ENCODE measurements around the gene TMC1. TPM values are rescaled to one million over a fixed set of nuclear protein-coding genes. Genes with fewer than 3 reads are reported as not detected.

Gene TMC1
- total RNA-seq, 1 donor from 2014 or later, result not detected

DNA sequence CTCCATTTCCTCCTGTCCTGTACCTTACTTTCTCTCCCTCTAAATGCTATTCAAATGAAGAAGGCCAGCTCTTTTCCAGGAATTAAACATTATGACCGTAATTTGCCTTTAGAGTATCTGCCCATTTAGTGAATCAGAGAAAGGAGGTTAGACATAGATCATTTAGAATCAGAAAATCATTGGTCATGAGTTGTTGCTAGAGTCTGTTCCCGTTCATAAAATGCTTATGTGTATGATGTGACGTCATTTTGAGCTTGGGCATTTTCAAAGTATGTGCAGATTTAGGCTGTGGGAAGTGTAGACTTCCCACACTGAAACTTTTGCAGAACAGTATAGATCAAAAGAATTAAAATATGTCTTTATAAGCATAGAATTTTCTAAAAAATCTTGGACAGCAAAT, 268.5 kb downstream of the TMC1 start:
- DNase-seq (ENCODE audit: extremely low spot score, unreplicated experiment), result no peak
- Mint-ChIP-seq H3K27me3 (ENCODE audit: unreplicated experiment) (peaks cover 2% of the 10 kb centered on the region), H3K4me3 (ENCODE audit: unreplicated experiment) (no peak overlapping the region), H3K36me3 (ENCODE audit: unreplicated experiment) (no peaks in the 10 kb centered on the region), H3K27ac (ENCODE audit: unreplicated experiment) (no peak overlapping the region), H3K4me1 (ENCODE audit: unreplicated experiment) (no peaks in the 10 kb centered on the region), H3K9me3 (ENCODE audit: unreplicated experiment) (peaks cover under 1% of the 10 kb centered on the region)
- TF ChIP-seq, protein P1, sequence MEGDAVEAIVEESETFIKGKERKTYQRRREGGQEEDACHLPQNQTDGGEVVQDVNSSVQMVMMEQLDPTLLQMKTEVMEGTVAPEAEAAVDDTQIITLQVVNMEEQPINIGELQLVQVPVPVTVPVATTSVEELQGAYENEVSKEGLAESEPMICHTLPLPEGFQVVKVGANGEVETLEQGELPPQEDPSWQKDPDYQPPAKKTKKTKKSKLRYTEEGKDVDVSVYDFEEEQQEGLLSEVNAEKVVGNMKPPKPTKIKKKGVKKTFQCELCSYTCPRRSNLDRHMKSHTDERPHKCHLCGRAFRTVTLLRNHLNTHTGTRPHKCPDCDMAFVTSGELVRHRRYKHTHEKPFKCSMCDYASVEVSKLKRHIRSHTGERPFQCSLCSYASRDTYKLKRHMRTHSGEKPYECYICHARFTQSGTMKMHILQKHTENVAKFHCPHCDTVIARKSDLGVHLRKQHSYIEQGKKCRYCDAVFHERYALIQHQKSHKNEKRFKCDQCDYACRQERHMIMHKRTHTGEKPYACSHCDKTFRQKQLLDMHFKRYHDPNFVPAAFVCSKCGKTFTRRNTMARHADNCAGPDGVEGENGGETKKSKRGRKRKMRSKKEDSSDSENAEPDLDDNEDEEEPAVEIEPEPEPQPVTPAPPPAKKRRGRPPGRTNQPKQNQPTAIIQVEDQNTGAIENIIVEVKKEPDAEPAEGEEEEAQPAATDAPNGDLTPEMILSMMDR (IDR thresholded peaks at IDR 0.05), result no peak

DNA sequence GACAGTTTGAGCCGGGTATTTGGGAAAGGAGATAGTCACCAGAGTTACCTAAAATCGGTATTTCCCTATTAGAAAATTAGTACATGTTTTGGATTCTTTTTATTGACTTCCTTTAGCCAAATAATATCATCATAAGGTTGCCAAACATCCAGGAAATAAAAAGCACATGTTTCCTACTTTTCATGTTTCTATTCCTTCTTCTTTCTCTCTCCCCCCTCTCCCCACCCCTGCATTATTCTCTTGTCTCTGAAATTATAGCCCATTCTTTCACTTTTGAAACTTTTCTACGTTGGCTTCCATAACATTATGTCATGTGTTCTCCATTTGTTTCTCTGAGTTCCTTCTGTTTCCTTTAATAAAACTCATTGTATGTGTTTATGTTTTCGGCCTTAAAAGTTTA, 269.6 kb downstream of the TMC1 start:
- H3K9me3 Mint-ChIP-seq (ENCODE audit: unreplicated experiment), result peaks cover 6% of the 10 kb centered on the region
- no peak for DNase-seq (ENCODE audit: extremely low spot score, unreplicated experiment)
- TF ChIP-seq, protein P1 (IDR thresholded peaks at IDR 0.05), result no peak
- no peak overlapping the region for H3K4me3 Mint-ChIP-seq (ENCODE audit: unreplicated experiment)
- peaks cover 2% of the 10 kb centered on the region for H3K27me3 Mint-ChIP-seq (ENCODE audit: unreplicated experiment)
- no peaks in the 10 kb centered on the region for H3K4me1 Mint-ChIP-seq (ENCODE audit: unreplicated experiment)
- no peak overlapping the region for H3K27ac Mint-ChIP-seq (ENCODE audit: unreplicated experiment)
- H3K36me3 Mint-ChIP-seq (ENCODE audit: unreplicated experiment), result no peaks in the 10 kb centered on the region

DNA sequence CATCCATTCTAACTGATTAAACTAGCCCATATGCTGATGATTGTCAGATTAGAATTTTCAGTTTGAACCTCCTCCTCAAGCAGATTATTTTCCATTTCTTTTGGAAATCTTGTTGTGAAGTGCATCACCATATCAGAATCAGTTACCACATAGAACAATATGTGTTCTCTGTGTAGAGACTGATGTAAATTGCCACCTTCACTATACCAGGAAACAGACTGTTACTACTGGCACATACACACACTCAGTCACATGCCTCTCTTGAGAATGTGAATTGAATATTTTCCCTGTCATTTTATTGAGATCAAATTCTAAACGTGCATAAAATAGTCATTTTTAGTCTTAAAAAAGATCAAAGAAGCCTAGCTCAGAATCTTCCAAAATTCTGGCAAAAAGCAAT, 270.0 kb downstream of the TMC1 start:
- TF ChIP-seq, protein P1 (IDR thresholded peaks at IDR 0.05), result no peak
- Mint-ChIP-seq H3K36me3 (ENCODE audit: unreplicated experiment) (no peaks in the 10 kb centered on the region), H3K4me1 (ENCODE audit: unreplicated experiment) (no peaks in the 10 kb centered on the region), H3K4me3 (ENCODE audit: unreplicated experiment) (no peak overlapping the region), H3K27me3 (ENCODE audit: unreplicated experiment) (peaks cover 2% of the 10 kb centered on the region), H3K27ac (ENCODE audit: unreplicated experiment) (no peak overlapping the region), H3K9me3 (ENCODE audit: unreplicated experiment) (peaks cover 6% of the 10 kb centered on the region)
- no peak for DNase-seq (ENCODE audit: extremely low spot score, unreplicated experiment)

DNA sequence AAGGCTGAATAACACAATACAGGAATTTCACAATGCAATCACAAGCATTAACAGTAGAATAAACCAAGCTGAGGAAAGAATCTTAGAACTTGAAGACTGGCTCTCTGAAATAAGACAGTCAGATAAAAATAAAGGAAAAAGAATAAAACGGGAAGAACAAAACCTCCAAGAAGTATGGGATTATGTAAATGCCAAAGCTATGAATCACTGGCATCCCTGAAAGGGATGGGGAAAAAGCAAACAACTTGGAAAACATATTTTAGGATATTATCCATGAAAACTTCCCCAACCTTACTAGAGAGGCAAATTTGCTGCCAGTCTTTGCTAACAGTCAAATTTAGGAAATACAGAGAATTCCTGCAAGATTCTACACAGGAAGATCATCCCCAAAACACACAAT, 273.5 kb downstream of the TMC1 start:
- Mint-ChIP-seq H3K27me3 (ENCODE audit: unreplicated experiment) (no peaks in the 10 kb centered on the region), H3K9me3 (ENCODE audit: unreplicated experiment) (peaks cover 12% of the 10 kb centered on the region), H3K4me3 (ENCODE audit: unreplicated experiment) (no peak overlapping the region), H3K4me1 (ENCODE audit: unreplicated experiment) (no peaks in the 10 kb centered on the region), H3K27ac (ENCODE audit: unreplicated experiment) (no peak overlapping the region), H3K36me3 (ENCODE audit: unreplicated experiment) (no peaks in the 10 kb centered on the region)
- DNase-seq (ENCODE audit: extremely low spot score, unreplicated experiment), result no peak
- TF ChIP-seq, protein P1 (IDR thresholded peaks at IDR 0.05), result no peak

DNA sequence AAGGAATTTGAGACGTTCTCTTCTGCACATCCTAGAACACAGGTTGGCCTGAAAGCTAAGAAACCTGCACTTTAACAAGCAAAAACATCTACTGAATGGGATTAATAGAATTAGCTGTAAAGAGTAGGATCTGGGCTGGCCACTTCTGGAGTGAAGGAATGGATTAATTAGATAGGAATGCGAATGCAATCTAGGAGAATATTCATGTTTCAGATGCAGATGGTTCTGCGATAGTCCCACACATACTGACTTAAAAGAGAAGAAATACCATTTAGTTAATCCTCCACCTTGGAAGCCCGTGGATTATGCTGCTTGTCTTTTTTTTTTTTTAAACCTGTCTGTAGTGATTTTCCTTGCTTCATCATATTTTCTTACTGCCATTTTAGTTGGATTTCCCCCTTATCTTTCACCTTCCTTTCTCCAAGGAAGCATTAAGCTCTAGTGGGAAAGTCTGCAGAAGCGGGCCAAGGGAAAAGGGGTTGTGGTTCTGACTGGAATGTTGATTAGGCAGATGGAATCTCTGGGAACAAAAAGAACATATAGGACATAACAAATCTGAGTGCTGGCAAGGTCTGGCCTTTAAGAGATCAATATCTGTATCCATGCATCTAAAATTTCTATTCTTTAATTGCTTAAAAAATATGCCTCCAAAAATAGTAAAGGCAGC, 279.1 kb downstream of the TMC1 start:
- no peaks in the 10 kb centered on the region for H3K36me3 Mint-ChIP-seq (ENCODE audit: unreplicated experiment)
- H3K27ac Mint-ChIP-seq (ENCODE audit: unreplicated experiment), result no peak overlapping the region
- no peak for DNase-seq (ENCODE audit: extremely low spot score, unreplicated experiment)
- no peaks in the 10 kb centered on the region for H3K4me1 Mint-ChIP-seq (ENCODE audit: unreplicated experiment)
- H3K9me3 Mint-ChIP-seq (ENCODE audit: unreplicated experiment), result peaks cover 6% of the 10 kb centered on the region
- H3K4me3 Mint-ChIP-seq (ENCODE audit: unreplicated experiment), result no peak overlapping the region
- TF ChIP-seq, protein P1 (IDR thresholded peaks at IDR 0.05), result no peak
- H3K27me3 Mint-ChIP-seq (ENCODE audit: unreplicated experiment), result peaks cover 19% of the 10 kb centered on the region
